Hindlimb muscle (tissue), 1 donor: ENCODE measurements around the gene MARS1. TPM values are rescaled to one million over a fixed set of nuclear protein-coding genes. Genes with fewer than 3 reads are reported as not detected.
"Not testable (repeated sequence)": the region's sequence is repeated elsewhere in the genome, so short reads cannot be mapped to it uniquely, and the experiment has no call there.

Source experiments
- DNase-seq: peaks from one replicate; pipeline ENCODE4 v3.0.0-alpha.2; 2013
- polyA plus RNA-seq: library from polyadenylated mRNA; unstranded; fragments of 120-200 nt; gene quantifications from one replicate; pipeline ENCODE4 v1.2.1, GENCODE V29; 2013; ENCODE audit not compliant: insufficient read length

The MARS1 gene
- 98.7 TPM for polyA plus RNA-seq

GRCh38 chr12:57487597-57488401 lies at the start of gene MARS1:
Gene MARS1 (plus strand): TSS chr12:57488068. CDS start chr12:57488091, 23 bp downstream.
- peak; percentile 98 for DNase-seq

- no peak for DNase-seq
These were observed 49.5 kb upstream of the MARS1 start for GRCh38 chr12:57438400-57438799.

- DNase-seq = no peak
These were observed 48.1 kb upstream of the MARS1 start for GRCh38 chr12:57439762-57440266.

DNA sequence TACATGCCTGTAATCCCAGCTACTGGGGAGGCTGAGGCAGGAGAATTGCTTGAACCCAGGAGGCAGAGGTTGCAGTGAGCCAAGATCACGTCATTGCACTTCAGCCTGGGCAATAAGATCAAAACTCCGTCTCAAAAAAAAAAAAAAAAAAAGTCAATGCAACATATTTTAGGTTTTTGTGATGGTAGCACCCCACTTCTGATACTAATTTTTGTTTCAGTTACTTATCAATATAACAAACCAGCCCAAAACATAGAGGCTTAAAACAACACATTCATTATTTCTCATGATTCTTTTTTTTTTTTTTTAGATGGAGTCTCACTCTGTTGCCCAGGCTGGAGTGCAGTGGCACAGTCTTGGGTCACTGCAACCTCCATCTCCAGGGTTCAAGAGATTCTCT lies 46.5 kb upstream of the MARS1 start:
- DNase-seq = not testable (repeated sequence)

DNA sequence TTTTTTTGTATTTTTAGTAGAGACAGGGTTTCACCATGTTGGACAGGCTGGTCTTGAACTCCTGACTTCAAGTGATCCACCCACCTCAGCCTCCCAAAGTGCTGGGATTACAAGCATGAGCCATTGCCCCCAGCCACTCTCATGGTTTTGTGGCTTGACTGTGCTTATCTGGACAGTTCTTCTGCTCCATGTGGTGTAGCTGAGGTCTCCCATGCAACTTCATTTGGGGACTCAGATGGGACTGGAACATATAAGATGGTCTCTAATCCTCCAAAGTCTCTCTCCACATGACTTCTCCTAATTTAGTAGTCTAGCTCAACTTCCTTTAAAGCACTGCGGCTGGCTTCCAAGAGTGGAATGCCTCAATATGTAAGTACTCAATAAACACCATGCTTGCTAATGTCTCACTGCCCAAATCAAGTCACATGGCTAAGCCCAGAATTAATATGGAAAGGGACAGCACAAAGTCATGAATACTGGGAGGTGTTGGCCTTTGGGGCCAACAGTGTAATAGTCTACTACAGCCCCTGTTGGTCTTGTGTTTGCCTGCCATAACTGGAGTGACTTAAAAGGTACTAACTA lies 45.9 kb upstream of the MARS1 start:
- no peak for DNase-seq

DNA sequence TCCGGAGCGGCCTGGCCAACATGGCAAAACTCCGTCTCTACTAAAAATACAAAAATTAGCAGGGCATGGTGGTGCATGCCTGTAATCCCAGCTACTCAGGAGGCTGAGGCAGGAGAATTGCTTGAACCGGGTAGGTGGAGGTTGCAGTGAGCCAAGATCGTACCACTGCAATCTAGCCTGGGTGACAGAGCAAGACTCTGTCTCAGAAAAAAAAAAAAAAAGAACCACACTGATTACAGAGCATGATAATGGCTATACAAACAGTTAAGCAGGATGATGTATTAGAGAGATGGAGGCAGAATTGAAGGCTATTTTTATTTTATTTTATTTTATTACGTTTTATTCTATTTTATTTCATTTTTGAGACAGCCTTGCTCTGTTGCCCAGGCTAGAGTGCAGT lies 43.5 kb upstream of the MARS1 start:
- not testable (repeated sequence) for DNase-seq

GRCh38 chr12:57444744-57445143 lies 43.1 kb upstream of the MARS1 start:
- DNase-seq = no peak

DNA sequence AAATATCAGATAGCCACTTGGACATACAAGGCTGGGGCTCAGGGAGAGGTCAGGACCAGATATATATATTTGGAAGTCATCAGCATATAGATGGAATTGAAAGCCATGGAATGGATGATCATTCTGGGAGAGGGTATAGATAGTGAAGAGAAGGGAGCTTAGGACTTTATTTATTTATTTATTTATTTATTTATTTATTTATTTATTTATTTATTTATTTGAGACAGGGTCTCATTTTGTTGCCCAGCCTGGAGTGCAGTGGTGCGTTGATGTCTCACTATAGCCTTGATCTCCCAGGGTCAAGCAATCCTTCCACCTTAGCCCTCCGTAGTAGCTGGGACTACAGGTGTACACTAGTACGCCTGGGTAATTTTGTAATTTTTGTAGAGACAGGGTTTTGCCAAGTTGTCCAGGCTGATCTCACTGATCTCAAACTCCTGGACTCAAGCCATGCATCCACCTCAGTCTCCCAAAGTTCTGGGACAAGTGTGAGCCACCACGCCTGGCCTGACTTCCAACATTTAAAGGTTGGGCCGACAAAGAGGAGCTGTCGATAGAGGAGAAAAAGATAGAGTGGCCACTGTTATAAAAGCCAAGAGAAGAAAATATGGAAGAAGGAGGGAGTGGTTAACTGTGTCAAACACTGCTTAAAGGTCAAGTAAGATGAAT lies 41.4 kb upstream of the MARS1 start:
- no peak for DNase-seq

GRCh38 chr12:57448669-57449068 lies 39.2 kb upstream of the MARS1 start:
- no peak for DNase-seq

GRCh38 chr12:57449375-57449774 lies 38.5 kb upstream of the MARS1 start:
- no peak for DNase-seq

- no peak for DNase-seq
These were observed 37.8 kb upstream of the MARS1 start for GRCh38 chr12:57450057-57450456.

DNA sequence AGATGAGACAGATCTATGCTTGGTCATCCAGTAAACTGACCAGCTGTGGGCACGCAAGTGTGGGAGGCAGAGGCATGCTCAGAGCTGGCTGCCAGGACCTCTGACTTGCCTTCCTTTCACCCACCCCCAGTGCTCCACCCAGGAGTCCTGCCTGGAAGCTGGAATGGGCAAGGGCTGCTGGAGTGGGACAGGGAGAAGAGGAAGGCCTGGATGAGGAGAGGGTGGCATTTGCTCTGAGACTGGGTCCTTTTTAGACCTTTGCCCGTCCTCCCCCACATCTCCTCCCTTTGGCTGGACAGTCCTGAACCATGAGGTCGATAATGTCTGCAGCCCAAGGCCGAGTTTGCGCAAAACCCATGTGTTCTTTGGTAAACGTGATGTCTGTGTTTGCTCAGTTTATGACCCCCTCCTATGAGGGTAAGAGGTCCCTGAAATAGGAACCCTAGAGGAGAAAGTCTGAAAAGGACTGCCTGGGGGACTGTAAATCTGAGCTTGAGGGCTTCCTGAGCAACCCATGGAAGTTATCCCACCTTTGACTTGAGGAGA lies 36.6 kb upstream of the MARS1 start:
- DNase-seq = no peak

- DNase-seq = no peak
These were observed 35.5 kb upstream of the MARS1 start for GRCh38 chr12:57452181-57452936.

DNA sequence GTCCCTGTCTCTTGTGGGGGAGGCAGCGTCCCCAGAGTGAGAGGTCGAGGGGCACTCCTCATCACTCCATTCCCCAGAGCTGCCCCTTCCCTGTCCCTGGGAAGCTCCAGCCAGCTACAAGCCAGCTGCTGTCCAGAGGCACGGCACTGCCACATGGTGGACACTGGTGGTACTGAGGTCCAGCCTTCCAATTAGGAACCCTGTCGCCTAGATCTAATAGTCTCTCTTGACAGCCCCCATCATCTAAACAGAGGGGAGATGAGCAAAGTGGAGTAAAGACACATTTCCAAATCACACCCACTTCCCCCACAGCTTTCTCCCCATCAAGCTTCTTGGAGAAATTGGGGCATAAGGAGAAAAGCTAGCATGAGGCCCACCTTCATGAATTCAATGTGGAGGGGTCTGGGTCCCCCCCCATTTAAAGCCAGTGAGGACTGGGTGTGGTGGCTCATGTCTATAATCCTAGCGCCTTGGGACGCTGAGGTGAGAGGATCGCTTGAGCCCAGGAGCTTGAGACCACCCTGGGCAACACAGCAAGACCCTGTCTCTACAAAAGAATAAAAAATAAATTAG lies 34.8 kb upstream of the MARS1 start:
- DNase-seq = peak; percentile 71

DNA sequence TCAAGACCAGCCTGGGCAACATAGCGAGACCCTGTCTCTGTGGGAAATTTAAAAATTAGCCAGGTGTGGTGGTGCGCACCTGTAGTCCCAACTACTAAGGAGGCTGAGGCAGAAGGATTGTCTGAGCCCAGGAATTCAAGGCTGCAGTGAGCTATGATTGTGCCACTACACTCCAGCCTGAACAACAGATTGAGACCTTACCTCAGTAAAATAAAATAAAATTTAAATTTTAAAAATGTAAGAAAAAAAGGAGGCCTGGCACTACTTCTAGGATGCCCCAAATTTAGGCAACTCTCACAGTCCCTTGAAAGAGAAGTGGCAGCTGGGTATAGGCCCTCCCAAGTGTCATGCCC lies 33.7 kb upstream of the MARS1 start:
- DNase-seq = no peak

GRCh38 chr12:57454566-57455373 lies 33.1 kb upstream of the MARS1 start, which contains the start of gene INHBE:
Gene INHBE (plus strand): TSS chr12:57455307. CDS start chr12:57455537, 230 bp downstream.
- DNase-seq = no peak

- DNase-seq = no peak
These were observed 32.3 kb upstream of the MARS1 start for GRCh38 chr12:57455374-57456144.

- DNase-seq = no peak
These were observed 31.6 kb upstream of the MARS1 start for GRCh38 chr12:57456145-57456700.

DNA sequence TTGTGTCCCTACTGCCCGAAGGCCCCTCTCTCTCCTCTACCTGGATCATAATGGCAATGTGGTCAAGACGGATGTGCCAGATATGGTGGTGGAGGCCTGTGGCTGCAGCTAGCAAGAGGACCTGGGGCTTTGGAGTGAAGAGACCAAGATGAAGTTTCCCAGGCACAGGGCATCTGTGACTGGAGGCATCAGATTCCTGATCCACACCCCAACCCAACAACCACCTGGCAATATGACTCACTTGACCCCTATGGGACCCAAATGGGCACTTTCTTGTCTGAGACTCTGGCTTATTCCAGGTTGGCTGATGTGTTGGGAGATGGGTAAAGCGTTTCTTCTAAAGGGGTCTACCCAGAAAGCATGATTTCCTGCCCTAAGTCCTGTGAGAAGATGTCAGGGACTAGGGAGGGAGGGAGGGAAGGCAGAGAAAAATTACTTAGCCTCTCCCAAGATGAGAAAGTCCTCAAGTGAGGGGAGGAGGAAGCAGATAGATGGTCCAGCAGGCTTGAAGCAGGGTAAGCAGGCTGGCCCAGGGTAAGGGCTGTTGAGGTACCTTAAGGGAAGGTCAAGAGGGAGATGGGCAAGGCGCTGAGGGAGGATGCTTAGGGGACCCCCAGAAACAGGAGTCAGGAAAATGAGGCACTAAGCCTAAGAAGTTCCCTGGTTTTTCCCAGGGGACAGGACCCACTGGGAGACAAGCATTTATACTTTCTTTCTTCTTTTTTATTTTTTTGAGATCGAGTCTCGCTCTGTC lies 31.0 kb upstream of the MARS1 start:
- DNase-seq = no peak
